Measurements from ENCODE around the gene PTPRF.

Gene PTPRF

GRCh38 chr1:43534256-43534655 lies 3.6 kb downstream of the PTPRF start:
- H3K79me2 ChIP-seq (ENCODE audit: control insufficient read depth, insufficient read depth, low read length, poor library complexity): peaks cover 49% of the 10 kb centered on the region
- H2BK5ac ChIP-seq (ENCODE audit: low read depth, low read length, poor library complexity): no peak overlapping the region
- H3K4me1 ChIP-seq (ENCODE audit: control insufficient read depth in 1 of 2, insufficient read depth in 2 of 2, low read length in 2 of 2): peaks cover 48 to 56% of the 10 kb centered on the region in 2 experiments
- no peak overlapping the region for H3K23ac ChIP-seq (ENCODE audit: low read length)
- DNase-seq: no peak
- no peak overlapping the region for H4K8ac ChIP-seq (ENCODE audit: low read depth, low read length)
- no peak overlapping the region for H2BK120ac ChIP-seq (ENCODE audit: insufficient read depth, low read length, poor library complexity)
- H4K12ac ChIP-seq (ENCODE audit: low read depth, low read length): no peak overlapping the region
- no peak overlapping the region for H3K9ac ChIP-seq (ENCODE audit: low read length)
- no CpG with 5 or more reads among the region's 2 CpGs for WGBS (ENCODE audit: extremely low coverage, insufficient coverage, insufficient read length)
- H3K4me2 ChIP-seq (ENCODE audit: low read length): no peak overlapping the region
- no peak overlapping the region for H3K27ac ChIP-seq (ENCODE audit: low read depth, low read length)
- H4K91ac ChIP-seq (ENCODE audit: low read depth, low read length): no peak overlapping the region
- H3K79me1 ChIP-seq (ENCODE audit: low read length): peaks cover 46% of the 10 kb centered on the region
- H2AK5ac ChIP-seq (ENCODE audit: low read length): no peak overlapping the region
- H3K36me3 ChIP-seq (ENCODE audit: control insufficient read depth in 1 of 2, insufficient read depth in 2 of 2, low read length in 2 of 2): peaks cover 11 to 14% of the 10 kb centered on the region in 2 experiments
- H3K9me3 ChIP-seq (ENCODE audit: insufficient read depth, low read depth, low read length): peaks cover 1% of the 10 kb centered on the region
- no peaks in the 10 kb centered on the region for H3K27me3 ChIP-seq (ENCODE audit: insufficient read depth, low read length)
- H3K18ac ChIP-seq (ENCODE audit: low read length): peak overlapping the region; percentile 14
- H2AFZ ChIP-seq (ENCODE audit: insufficient read depth, low read length, poor library complexity): no peak overlapping the region
- H2BK12ac ChIP-seq (ENCODE audit: low read length): peak overlapping the region; percentile 47
- H3K4me3 ChIP-seq (ENCODE audit: low read depth, low read length): no peak overlapping the region
- peak overlapping the region; percentile 71 for H3K4ac ChIP-seq (ENCODE audit: low read depth, low read length)
- no peak overlapping the region for H3K14ac ChIP-seq (ENCODE audit: low read length)

- peaks cover 36% of the 10 kb centered on the region for H3K79me1 ChIP-seq (ENCODE audit: low read length)
- WGBS (ENCODE audit: extremely low coverage, insufficient coverage, insufficient read length): no CpG with 5 or more reads among the region's 8 CpGs
Observed at GRCh38 chr1:43536196-43536863, 5.6 kb downstream of the PTPRF start.

GRCh38 chr1:43536864-43537358 lies 6.2 kb downstream of the PTPRF start:
- H4K8ac ChIP-seq (ENCODE audit: low read depth, low read length): peak overlapping the region; percentile 14
- H3K18ac ChIP-seq (ENCODE audit: low read length): peak overlapping the region; percentile 71
- peak overlapping the region; percentile 15 for H2BK5ac ChIP-seq (ENCODE audit: low read depth, low read length, poor library complexity)
- WGBS (ENCODE audit: extremely low coverage, insufficient coverage, insufficient read length): no CpG with 5 or more reads among the region's 11 CpGs
- H3K4me2 ChIP-seq (ENCODE audit: low read length): peak overlapping the region; percentile 35
- peak overlapping the region; percentile 24 for H2AK5ac ChIP-seq (ENCODE audit: low read length)
- H3K4me3 ChIP-seq (ENCODE audit: low read depth, low read length): no peak overlapping the region
- peak overlapping the region; percentile 37 for H3K9ac ChIP-seq (ENCODE audit: low read length)
- H3K4ac ChIP-seq (ENCODE audit: low read depth, low read length): peak overlapping the region; percentile 84
- no peaks in the 10 kb centered on the region for H3K27me3 ChIP-seq (ENCODE audit: insufficient read depth, low read length)
- H3K79me1 ChIP-seq (ENCODE audit: low read length): peaks cover 32% of the 10 kb centered on the region
- H2BK120ac ChIP-seq (ENCODE audit: insufficient read depth, low read length, poor library complexity): peak overlapping the region; percentile 13
- H3K4me1 ChIP-seq (ENCODE audit: control insufficient read depth in 1 of 2, insufficient read depth in 2 of 2, low read length in 2 of 2): peaks cover 42 to 50% of the 10 kb centered on the region in 2 experiments
- peak overlapping the region; percentile 12 for H2AFZ ChIP-seq (ENCODE audit: insufficient read depth, low read length, poor library complexity)
- H3K36me3 ChIP-seq (ENCODE audit: control insufficient read depth in 1 of 2, insufficient read depth in 2 of 2, low read length in 2 of 2): peaks cover 31 to 38% of the 10 kb centered on the region in 2 experiments
- peaks cover 5% of the 10 kb centered on the region for H3K9me3 ChIP-seq (ENCODE audit: insufficient read depth, low read depth, low read length)
- peak overlapping the region; percentile 90 for H2BK12ac ChIP-seq (ENCODE audit: low read length)
- no peak overlapping the region for H4K12ac ChIP-seq (ENCODE audit: low read depth, low read length)
- H4K91ac ChIP-seq (ENCODE audit: low read depth, low read length): peak overlapping the region; percentile 82
- DNase-seq: no peak
- no peak overlapping the region for H3K23ac ChIP-seq (ENCODE audit: low read length)
- H3K14ac ChIP-seq (ENCODE audit: low read length): peak overlapping the region; percentile 51
- peak overlapping the region; percentile 87 for H3K27ac ChIP-seq (ENCODE audit: low read depth, low read length)
- peaks cover 41% of the 10 kb centered on the region for H3K79me2 ChIP-seq (ENCODE audit: control insufficient read depth, insufficient read depth, low read length, poor library complexity)

More at GRCh38 chr1:43536196-43536863, 5.6 kb downstream of the PTPRF start:
- H3K27ac ChIP-seq (ENCODE audit: low read depth, low read length): peak overlapping the region; percentile 87
- peak overlapping the region; percentile 82 for H2BK5ac ChIP-seq (ENCODE audit: low read depth, low read length, poor library complexity)
- no peaks in the 10 kb centered on the region for H3K27me3 ChIP-seq (ENCODE audit: insufficient read depth, low read length)
- peak overlapping the region; percentile 51 for H3K14ac ChIP-seq (ENCODE audit: low read length)
- H3K79me2 ChIP-seq (ENCODE audit: control insufficient read depth, insufficient read depth, low read length, poor library complexity): peaks cover 45% of the 10 kb centered on the region
- H3K4me1 ChIP-seq (ENCODE audit: control insufficient read depth in 1 of 2, insufficient read depth in 2 of 2, low read length in 2 of 2): peaks cover 42 to 50% of the 10 kb centered on the region in 2 experiments
- peak overlapping the region; percentile 35 for H3K4me2 ChIP-seq (ENCODE audit: low read length)
- H4K91ac ChIP-seq (ENCODE audit: low read depth, low read length): peak overlapping the region; percentile 82
- H2AK5ac ChIP-seq (ENCODE audit: low read length): peak overlapping the region; percentile 55
- H3K4me3 ChIP-seq (ENCODE audit: low read depth, low read length): no peak overlapping the region
- H3K36me3 ChIP-seq (ENCODE audit: control insufficient read depth in 1 of 2, insufficient read depth in 2 of 2, low read length in 2 of 2): peaks cover 28 to 34% of the 10 kb centered on the region in 2 experiments
- H2BK12ac ChIP-seq (ENCODE audit: low read length): peak overlapping the region; percentile 90
- no peak overlapping the region for H3K9ac ChIP-seq (ENCODE audit: low read length)
- no peak overlapping the region for H4K12ac ChIP-seq (ENCODE audit: low read depth, low read length)
- H3K9me3 ChIP-seq (ENCODE audit: insufficient read depth, low read depth, low read length): peaks cover 5% of the 10 kb centered on the region
- H3K4ac ChIP-seq (ENCODE audit: low read depth, low read length): peak overlapping the region; percentile 84
- DNase-seq: peak; percentile 98 to 99
- peak overlapping the region; percentile 57 for H4K8ac ChIP-seq (ENCODE audit: low read depth, low read length)
- peak overlapping the region; percentile 12 for H2AFZ ChIP-seq (ENCODE audit: insufficient read depth, low read length, poor library complexity)
- H3K23ac ChIP-seq (ENCODE audit: low read length): no peak overlapping the region
- H3K18ac ChIP-seq (ENCODE audit: low read length): peak overlapping the region; percentile 71
- H2BK120ac ChIP-seq (ENCODE audit: insufficient read depth, low read length, poor library complexity): peak overlapping the region; percentile 65

GRCh38 chr1:43537423-43538142 lies 6.9 kb downstream of the PTPRF start:
- H3K9me3 ChIP-seq (ENCODE audit: insufficient read depth, low read depth, low read length): peaks cover 5% of the 10 kb centered on the region
- no peak overlapping the region for H4K8ac ChIP-seq (ENCODE audit: low read depth, low read length)
- H3K36me3 ChIP-seq (ENCODE audit: control insufficient read depth in 1 of 2, insufficient read depth in 2 of 2, low read length in 2 of 2): peaks cover 38 to 44% of the 10 kb centered on the region in 2 experiments
- no peak overlapping the region for H3K9ac ChIP-seq (ENCODE audit: low read length)
- H3K27ac ChIP-seq (ENCODE audit: low read depth, low read length): no peak overlapping the region
- peak overlapping the region; percentile 30 for H2BK12ac ChIP-seq (ENCODE audit: low read length)
- peak overlapping the region; percentile 7 for H3K18ac ChIP-seq (ENCODE audit: low read length)
- WGBS (ENCODE audit: extremely low coverage, insufficient coverage, insufficient read length): no CpG with 5 or more reads among the region's 9 CpGs
- H3K79me1 ChIP-seq (ENCODE audit: low read length): peaks cover 26% of the 10 kb centered on the region
- H3K27me3 ChIP-seq (ENCODE audit: insufficient read depth, low read length): no peaks in the 10 kb centered on the region
- H3K14ac ChIP-seq (ENCODE audit: low read length): peak overlapping the region; percentile 3
- H2AK5ac ChIP-seq (ENCODE audit: low read length): no peak overlapping the region
- no peak overlapping the region for H3K4me2 ChIP-seq (ENCODE audit: low read length)
- no peak overlapping the region for H2BK5ac ChIP-seq (ENCODE audit: low read depth, low read length, poor library complexity)
- peaks cover 38% of the 10 kb centered on the region for H3K79me2 ChIP-seq (ENCODE audit: control insufficient read depth, insufficient read depth, low read length, poor library complexity)
- DNase-seq: no peak
- H2BK120ac ChIP-seq (ENCODE audit: insufficient read depth, low read length, poor library complexity): no peak overlapping the region
- H3K4me3 ChIP-seq (ENCODE audit: low read depth, low read length): no peak overlapping the region
- H2AFZ ChIP-seq (ENCODE audit: insufficient read depth, low read length, poor library complexity): no peak overlapping the region
- no peak overlapping the region for H3K23ac ChIP-seq (ENCODE audit: low read length)
- H4K12ac ChIP-seq (ENCODE audit: low read depth, low read length): no peak overlapping the region
- peak overlapping the region; percentile 7 for H4K91ac ChIP-seq (ENCODE audit: low read depth, low read length)
- H3K4me1 ChIP-seq (ENCODE audit: control insufficient read depth in 1 of 2, insufficient read depth in 2 of 2, low read length in 2 of 2): peaks cover 42 to 50% of the 10 kb centered on the region in 2 experiments
- peak overlapping the region; percentile 84 for H3K4ac ChIP-seq (ENCODE audit: low read depth, low read length)

Data from trophoblast cell (in vitro differentiated cells and primary cell).